ENCODE measurements around the gene OLR1.
A peak's percentile ranks its signal among the peaks of the same experiment; 100 is the strongest.
"Not testable (repeated sequence)": the region's sequence is repeated elsewhere in the genome, so short reads cannot be mapped to it uniquely, and the experiment has no call there.

The OLR1 gene

GRCh38 chr12:10213168-10214135, 41.5 kb upstream of the OLR1 start:
- H3K27ac ChIP-seq: peak overlapping the region; percentile 68 to 95 (median 86)
- H3K36me3 ChIP-seq: peaks cover 0 to 13% (median under 1%) of the 10 kb centered on the region in 11 experiments; a peak in 8 of 22 replicates
- peak overlapping the region; percentile 70 to 97 (median 91) for H3K4me2 ChIP-seq
- peaks cover 0 to 6% (median 0%) of the 10 kb centered on the region in 11 experiments; a peak in 2 of 22 replicates for H3K9me3 ChIP-seq (replicated peaks in 1 of 11)
- H3K4me3 ChIP-seq: peak overlapping the region; percentile 63 to 86 (median 76)
- H4K20me1 ChIP-seq: peaks cover 0 to 26% (median 0%) of the 10 kb centered on the region in 11 experiments; a peak in 4 of 22 replicates
- peak overlapping the region; percentile 72 to 95 (median 87) for H3K9ac ChIP-seq
- peaks cover 0 to 7% (median 0%) of the 10 kb centered on the region in 11 experiments; a peak in 2 of 22 replicates for H3K27me3 ChIP-seq
- H3K4me1 ChIP-seq: peaks cover 12 to 20% (median 16%) of the 10 kb centered on the region in 10 experiments
- peak in 7 of 11 experiments; percentile 6 to 82 (median 41); a peak in 7 of 22 replicates for TF ChIP-seq Cebpa-rat (IDR thresholded peaks at IDR 0.05)

GRCh38 chr12:10212739-10213131, 40.8 kb upstream of the OLR1 start, which contains the start of gene GABARAPL1:
Gene GABARAPL1, plus strand, starts transcription at chr12:10212877. Its CDS starts 253 bp downstream, at chr12:10213130.
- Histone ChIP-seq H4K20me1 (peaks cover 0 to 26% (median 0%) of the 10 kb centered on the region in 11 experiments; a peak in 4 of 22 replicates), H3K9me3 (replicated peaks in 1 of 11) (peaks cover 0 to 6% (median 0%) of the 10 kb centered on the region in 11 experiments; a peak in 2 of 22 replicates), H3K27me3 (peaks cover 0 to 7% (median 0%) of the 10 kb centered on the region in 11 experiments; a peak in 2 of 22 replicates), H3K36me3 (peaks cover 0 to 6% (median 0%) of the 10 kb centered on the region in 11 experiments; a peak in 3 of 22 replicates), H3K27ac (peak within 1 kb of the TSS; percentile 68 to 95 (median 86)), H3K9ac (peak within 1 kb of the TSS; percentile 72 to 95 (median 87)), H3K4me1 (peaks cover 12 to 20% (median 16%) of the 10 kb centered on the region in 10 experiments), H3K4me3 (peak within 1 kb of the TSS; percentile 63 to 86 (median 76)), H3K4me2 (peak within 1 kb of the TSS; percentile 70 to 97 (median 91))
- no peak for TF ChIP-seq Cebpa-rat (IDR thresholded peaks at IDR 0.05)

- TF ChIP-seq Cebpa-rat (IDR thresholded peaks at IDR 0.05): no peak
- Histone ChIP-seq H4K20me1 (peaks cover 0 to 25% (median 0%) of the 10 kb centered on the region in 11 experiments; a peak in 4 of 22 replicates), H3K36me3 (no peaks in the 10 kb centered on the region), H3K27me3 (peaks cover 0 to 7% (median 0%) of the 10 kb centered on the region in 11 experiments; a peak in 2 of 22 replicates), H3K9ac (peak overlapping the region; percentile 72 to 95 (median 87); a peak in 21 of 22 replicates), H3K4me1 (peaks cover 12 to 20% (median 16%) of the 10 kb centered on the region in 10 experiments), H3K4me3 (peak overlapping the region; percentile 63 to 86 (median 76)), H3K4me2 (peak overlapping the region; percentile 70 to 97 (median 91)), H3K9me3 (replicated peaks in 1 of 11) (peaks cover 0 to 6% (median 0%) of the 10 kb centered on the region in 11 experiments; a peak in 2 of 22 replicates), H3K27ac (peak overlapping the region; percentile 68 to 95 (median 86))
These were observed 40.2 kb upstream of the OLR1 start for GRCh38 chr12:10211940-10212738.

- H3K27me3 ChIP-seq: peaks cover 0 to 7% (median 0%) of the 10 kb centered on the region in 11 experiments; a peak in 2 of 22 replicates
- no peaks in the 10 kb centered on the region for H3K36me3 ChIP-seq
- peaks cover 0 to 6% (median 0%) of the 10 kb centered on the region in 11 experiments; a peak in 2 of 22 replicates for H3K9me3 ChIP-seq (replicated peaks in 1 of 11)
- no peak overlapping the region for H3K4me3 ChIP-seq
- peaks cover 12 to 20% (median 16%) of the 10 kb centered on the region in 10 experiments for H3K4me1 ChIP-seq
- H3K27ac ChIP-seq: peak overlapping the region in 5 of 11 experiments; percentile 34 to 95 (median 89); a peak in 5 of 22 replicates
- TF ChIP-seq Cebpa-rat (IDR thresholded peaks at IDR 0.05): no peak
- H4K20me1 ChIP-seq: peaks cover 0 to 25% (median 0%) of the 10 kb centered on the region in 11 experiments; a peak in 4 of 22 replicates
- H3K9ac ChIP-seq: peak overlapping the region in 1 of 11 experiments; percentile 95; a peak in 1 of 22 replicates
- H3K4me2 ChIP-seq: peak overlapping the region in 2 of 11 experiments; percentile 88 to 97; a peak in 5 of 22 replicates
These were observed 39.4 kb upstream of the OLR1 start for GRCh38 chr12:10211101-10211939.

- TF ChIP-seq Cebpa-rat (IDR thresholded peaks at IDR 0.05): no peak
- H3K9ac ChIP-seq: no peak overlapping the region
- peaks cover 12 to 20% (median 15%) of the 10 kb centered on the region in 10 experiments for H3K4me1 ChIP-seq
- H3K4me3 ChIP-seq: no peak overlapping the region
- H3K27ac ChIP-seq: no peak overlapping the region
- H3K9me3 ChIP-seq (replicated peaks in 1 of 11): peaks cover 0 to 6% (median 0%) of the 10 kb centered on the region in 11 experiments; a peak in 2 of 22 replicates
- H4K20me1 ChIP-seq: peaks cover 0 to 14% (median 0%) of the 10 kb centered on the region in 11 experiments; a peak in 4 of 22 replicates
- H3K36me3 ChIP-seq: no peaks in the 10 kb centered on the region
- no peak overlapping the region for H3K4me2 ChIP-seq
- H3K27me3 ChIP-seq: peaks cover 0 to 7% (median 0%) of the 10 kb centered on the region in 11 experiments; a peak in 2 of 22 replicates
These were observed 38.3 kb upstream of the OLR1 start for GRCh38 chr12:10210225-10210624.

- peaks cover 0 to 6% (median 0%) of the 10 kb centered on the region in 10 experiments; a peak in 4 of 20 replicates for H3K4me1 ChIP-seq
- TF ChIP-seq Cebpa-rat (IDR thresholded peaks at IDR 0.05): no peak
- H3K36me3 ChIP-seq: no peaks in the 10 kb centered on the region
- H3K4me3 ChIP-seq: no peak overlapping the region
- H3K9me3 ChIP-seq (replicated peaks in 1 of 11): peaks cover 0 to 6% (median 0%) of the 10 kb centered on the region in 11 experiments; a peak in 2 of 22 replicates
- no peak overlapping the region for H3K4me2 ChIP-seq
- H3K9ac ChIP-seq: no peak overlapping the region
- H4K20me1 ChIP-seq: no peaks in the 10 kb centered on the region
- no peaks in the 10 kb centered on the region for H3K27me3 ChIP-seq
- no peak overlapping the region for H3K27ac ChIP-seq
These were observed 35.2 kb upstream of the OLR1 start for GRCh38 chr12:10207136-10207535.

GRCh38 chr12:10205220-10205807, 33.4 kb upstream of the OLR1 start:
- Histone ChIP-seq H3K9ac (no peak overlapping the region), H3K36me3 (no peaks in the 10 kb centered on the region), H3K4me2 (no peak overlapping the region), H3K27me3 (no peaks in the 10 kb centered on the region), H3K4me1 (peaks cover 0 to 10% (median 0%) of the 10 kb centered on the region in 10 experiments; a peak in 5 of 20 replicates), H3K27ac (no peak overlapping the region), H4K20me1 (no peaks in the 10 kb centered on the region), H3K9me3 (replicated peaks in 1 of 11) (peaks cover 0 to 5% (median 0%) of the 10 kb centered on the region in 11 experiments; a peak in 2 of 22 replicates), H3K4me3 (no peak overlapping the region)
- no peak for TF ChIP-seq Cebpa-rat (IDR thresholded peaks at IDR 0.05)

- H3K4me2 ChIP-seq: not testable (repeated sequence)
These were observed 32.6 kb upstream of the OLR1 start for GRCh38 chr12:10204495-10204894.

More at GRCh38 chr12:10204495-10204894, 32.6 kb upstream of the OLR1 start:
- peaks cover 0 to 10% (median 0%) of the 10 kb centered on the region in 10 experiments; a peak in 5 of 20 replicates for H3K4me1 ChIP-seq
- H3K9me3 ChIP-seq (replicated peaks in 1 of 11); H3K9ac ChIP-seq; H3K36me3 ChIP-seq; H3K27ac ChIP-seq; H3K4me3 ChIP-seq; H4K20me1 ChIP-seq; H3K27me3 ChIP-seq: not testable (repeated sequence)

Measured in BLaER1 treated with 17β-estradiol and CSF1 and Interleukin-3, amounts not matched to agents 10 nM and 100 nM (cell line).